ENCODE measurements around the gene GUCA2B. TPM values are rescaled to one million over a fixed set of nuclear protein-coding genes. Genes with fewer than 3 reads are reported as not detected.

Gene GUCA2B
- total and polyA plus RNA-seq, 4 experiments from 2014 or later, result not detected

DNA sequence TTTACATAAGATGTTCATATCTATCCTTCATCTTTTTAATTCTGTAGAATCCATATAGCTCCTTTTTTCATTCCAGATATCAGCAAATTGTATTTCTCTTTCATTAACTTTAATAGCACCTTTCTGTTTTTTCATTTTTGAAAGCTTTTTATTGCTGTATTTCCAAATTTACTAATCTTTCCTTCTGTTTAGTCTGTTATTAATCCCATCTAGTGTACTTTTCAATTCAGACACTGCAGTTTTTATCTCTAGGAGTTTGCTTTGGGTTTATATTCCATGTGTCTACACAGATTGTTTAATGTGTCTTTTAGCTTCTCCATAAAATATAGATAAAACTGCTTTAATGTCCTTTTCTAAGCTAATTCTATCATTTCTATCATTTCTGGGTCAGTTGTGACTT lies 48.8 kb downstream of the GUCA2B start:
- ChIA-PET CTCF (ENCODE audit: partially characterized antibody) (interaction anchor here (0.7 kb wide), 1 partner anchor 143 kb away, joined by 4 read pairs; no protein-coding TSS in a partner anchor), POLR2A (ENCODE audit: partially characterized antibody) (no interaction called here)
- H3K27me3 Mint-ChIP-seq, result no peaks in the 10 kb centered on the region
- Histone ChIP-seq H3K36me3 (ENCODE audit: insufficient read depth, low read length) (peaks cover 10% of the 10 kb centered on the region), H3K27me3 (ENCODE audit: insufficient read depth, low read length) (no peaks in the 10 kb centered on the region), H3K4me3 (ENCODE audit: low read length in 2 of 2) (no peak overlapping the region), H3K9me3 (ENCODE audit: control insufficient read depth in 1 of 2, low read length in 2 of 2) (peaks cover 0 to 8% of the 10 kb centered on the region in 2 donors), H3K27ac (ENCODE audit: low read depth, low read length) (no peak overlapping the region), H3K4me1 (ENCODE audit: insufficient read depth, low read length) (no peaks in the 10 kb centered on the region)
- no peak overlapping the region for H3K4me3 Mint-ChIP-seq
- no peak for DNase-seq
- peaks cover 2 to 19% (median 16%) of the 10 kb centered on the region in 8 donors for H3K9me3 Mint-ChIP-seq
- intact Hi-C loops (cut with micrococcal nuclease), result no loop called here
- no peak overlapping the region for H3K27ac Mint-ChIP-seq
- H3K36me3 Mint-ChIP-seq, result peaks cover 66 to 73% of the 10 kb centered on the region in 2 donors
- peaks cover 2 to 7% (median 4%) of the 10 kb centered on the region in 4 donors for H3K4me1 Mint-ChIP-seq

Other genes with a start within 250 kb of the GUCA2B start
- gene HIVEP3, start 234.5 kb upstream of the GUCA2B start, total RNA-seq, result 10 to 100 TPM; 10.5 to 11.1 TPM
- 10 to 100 TPM in 1 of 2 donors, 1 to 10 TPM in 1; 8.2 to 12.8 TPM for gene HIVEP3, start 234.5 kb upstream of the GUCA2B start, polyA plus RNA-seq
- gene GUCA2A, start 11.3 kb downstream of the GUCA2B start, total RNA-seq, result not detected
- gene GUCA2A, start 11.3 kb downstream of the GUCA2B start, polyA plus RNA-seq, result not detected
- gene FOXJ3, start 181.8 kb downstream of the GUCA2B start, total RNA-seq, result 100 to 1,000 TPM in 1 of 2 experiments, 10 to 100 TPM in 1; 97.4 to 102 TPM
- gene FOXJ3, start 181.8 kb downstream of the GUCA2B start, polyA plus RNA-seq, result 10 to 100 TPM; 23.7 to 46.6 TPM
- under 1 TPM; 0.03 to 0.06 TPM for gene RIMKLA, start 227.4 kb downstream of the GUCA2B start, total RNA-seq
- gene RIMKLA, start 227.4 kb downstream of the GUCA2B start, polyA plus RNA-seq, result under 1 TPM; 0.24 to 0.49 TPM